Retina (tissue), 1 donor: ENCODE results near the gene EYA3.

ENCODE experiments used
- DNase-seq: peaks from one replicate; pipeline ENCODE4 v3.0.0-alpha.2; 2016

The EYA3 gene

DNA sequence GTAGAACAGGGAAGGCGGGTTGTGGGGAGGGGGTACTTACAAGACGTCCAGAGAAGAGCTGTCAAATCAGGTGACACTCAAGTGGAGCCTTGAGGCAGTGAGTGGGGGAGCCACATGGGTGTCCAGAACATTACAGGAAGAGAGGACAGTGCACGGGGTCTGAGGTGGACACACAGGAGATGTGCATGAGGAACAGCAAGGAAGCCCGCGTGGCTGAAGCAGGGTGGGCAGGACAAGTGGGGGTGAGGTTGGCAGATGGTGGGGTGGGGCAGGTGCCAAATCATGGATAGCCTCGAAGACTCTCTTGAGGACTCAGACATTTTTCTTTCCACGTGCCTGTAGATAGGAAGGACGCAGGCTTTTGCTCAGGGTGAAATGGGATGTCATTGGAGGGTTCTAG, 152.7 kb downstream of the EYA3 start:
- DNase-seq, result no peak

GRCh38 chr1:27934818-27935549, 153.4 kb downstream of the EYA3 start, which contains the start of gene SMPDL3B:
Gene SMPDL3B (plus strand): TSS chr1:27935000. CDS start chr1:27935184, 184 bp downstream.
- DNase-seq, result peak; percentile 22

GRCh38 chr1:27931759-27932158, 156.7 kb downstream of the EYA3 start:
- DNase-seq, result no peak

GRCh38 chr1:27931184-27931583, 157.2 kb downstream of the EYA3 start:
- no peak for DNase-seq

DNA sequence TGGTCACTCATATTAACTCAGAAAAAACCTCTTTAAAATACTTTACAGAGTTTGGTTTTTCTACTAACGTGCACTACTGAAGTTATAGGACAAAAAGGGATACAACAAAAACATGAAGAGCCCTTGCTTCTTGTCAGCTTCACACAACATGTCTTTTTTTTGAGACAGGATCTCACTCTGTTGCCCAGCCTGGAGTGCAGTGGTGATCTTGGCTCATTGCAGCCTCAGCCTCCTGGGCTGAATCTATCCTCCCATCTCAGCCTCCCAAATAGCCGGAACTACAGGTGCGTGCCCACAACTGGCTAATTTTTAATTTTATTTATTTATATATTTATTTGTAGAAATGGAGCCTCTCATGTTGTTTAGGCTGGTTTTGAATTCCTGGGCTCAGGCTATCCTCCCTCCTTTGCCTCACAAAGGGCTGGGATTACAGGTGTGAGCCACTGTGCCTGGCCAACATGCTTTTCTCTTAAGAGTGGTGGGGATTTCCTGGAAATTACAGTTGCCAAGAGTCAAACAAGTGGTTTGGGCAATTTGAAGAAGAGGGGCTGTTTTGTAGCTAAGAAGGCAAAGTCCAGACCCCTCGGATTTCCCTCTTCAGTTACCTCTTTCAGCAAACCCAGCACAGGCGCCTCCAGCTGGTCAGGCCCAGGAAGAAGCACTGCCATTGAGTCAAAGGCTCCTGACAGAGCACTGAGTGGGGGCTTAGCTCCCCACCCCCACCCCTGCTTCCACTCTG, 160.0 kb downstream of the EYA3 start:
- DNase-seq, result no peak

DNA sequence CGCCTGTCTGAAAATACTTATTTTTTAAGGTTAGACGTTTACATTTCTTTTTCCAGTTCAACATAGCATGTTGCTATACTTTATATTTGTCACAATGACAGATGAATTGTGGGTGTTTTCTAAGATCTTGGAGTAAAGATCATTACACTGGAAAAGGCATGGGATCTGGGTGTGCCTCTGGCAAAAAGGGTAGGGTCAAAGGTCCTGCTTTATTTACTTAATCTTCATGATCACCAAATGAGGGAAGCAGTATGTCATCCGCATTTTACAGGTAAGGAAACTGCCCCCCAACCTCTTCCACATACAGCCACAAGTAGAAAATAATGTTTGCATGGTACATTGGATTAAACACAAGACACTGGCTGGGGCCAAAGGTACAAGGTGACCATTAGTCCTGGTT, 166.1 kb downstream of the EYA3 start:
- DNase-seq, result no peak
